Right renal pelvis (tissue), 4 donors: Measurements from ENCODE around the gene SRRM4. TPM values are rescaled to one million over a fixed set of nuclear protein-coding genes. Genes with fewer than 3 reads are reported as not detected.
A peak's percentile ranks its signal among the peaks of the same experiment; 100 is the strongest.

ENCODE experiments used
- DNase-seq, 4 donors: peaks; one replicate each; pipeline ENCODE4 v3.0.0-alpha.2; 2013; ENCODE audit warnings: low read depth in 4 of 4, low spot score in 3 of 4, missing footprints in 1 of 4
- polyA plus RNA-seq, 4 donors: library from polyadenylated mRNA; unstranded; fragments of 120-200 nt; gene quantifications; one replicate each; pipeline ENCODE4 v1.2.1, GENCODE V29; 2013; ENCODE audit not compliant: insufficient read length in 4 of 4

Gene SRRM4
- polyA plus RNA-seq, 4 donors = 0.03 to 0.17 (median 0.10) TPM; not detected in 1

DNA sequence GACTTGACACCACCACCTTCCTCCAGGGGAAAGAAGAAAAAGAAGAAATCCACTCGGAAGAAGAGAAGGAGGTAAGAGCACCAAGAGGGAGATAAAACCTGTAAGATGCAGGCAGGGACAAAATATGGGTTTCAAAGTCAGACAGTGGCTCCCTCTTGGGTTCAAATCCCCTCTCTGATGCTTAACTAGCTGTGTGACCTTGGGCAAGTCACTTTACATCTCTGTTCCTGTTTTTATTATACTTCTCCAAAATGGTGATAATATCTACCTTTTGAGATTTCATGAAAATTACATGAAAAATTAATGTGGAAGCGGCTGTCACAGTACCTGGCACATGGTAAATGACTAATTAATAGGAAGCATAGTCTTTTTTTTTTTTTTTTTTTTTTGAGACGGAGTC, 133.0 kb downstream of the SRRM4 start:
- DNase-seq = no peak

DNA sequence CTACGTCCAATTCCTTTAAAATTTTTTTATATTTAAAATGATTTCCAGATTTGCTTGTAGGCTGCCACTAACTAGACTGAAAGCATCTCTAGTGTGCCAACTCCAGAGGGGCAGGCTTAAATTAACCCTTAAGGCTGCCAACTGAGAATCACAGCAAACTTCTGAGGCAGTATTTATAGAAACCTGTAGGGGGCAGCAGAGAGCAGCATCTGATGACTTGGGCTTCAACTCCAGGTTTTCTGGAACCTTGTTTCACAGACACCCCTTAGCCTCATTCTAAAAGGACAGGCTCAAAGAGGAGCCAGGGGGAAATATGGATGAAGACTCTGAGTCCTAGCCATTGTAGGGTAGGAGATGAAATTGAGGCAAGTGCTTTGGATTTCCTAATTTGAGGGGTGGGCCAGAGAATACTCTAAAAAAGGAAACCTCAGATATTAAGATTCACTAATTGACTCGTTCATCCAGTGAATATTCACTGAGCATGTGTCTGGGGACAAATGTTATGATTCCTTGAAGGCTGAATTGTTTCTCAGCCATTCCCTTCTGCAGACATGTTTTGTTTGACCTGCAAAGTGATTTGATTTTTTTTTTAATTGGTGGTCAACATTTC, 134.1 kb downstream of the SRRM4 start:
- DNase-seq = peak; percentile 16 to 34 (median 26)

DNA sequence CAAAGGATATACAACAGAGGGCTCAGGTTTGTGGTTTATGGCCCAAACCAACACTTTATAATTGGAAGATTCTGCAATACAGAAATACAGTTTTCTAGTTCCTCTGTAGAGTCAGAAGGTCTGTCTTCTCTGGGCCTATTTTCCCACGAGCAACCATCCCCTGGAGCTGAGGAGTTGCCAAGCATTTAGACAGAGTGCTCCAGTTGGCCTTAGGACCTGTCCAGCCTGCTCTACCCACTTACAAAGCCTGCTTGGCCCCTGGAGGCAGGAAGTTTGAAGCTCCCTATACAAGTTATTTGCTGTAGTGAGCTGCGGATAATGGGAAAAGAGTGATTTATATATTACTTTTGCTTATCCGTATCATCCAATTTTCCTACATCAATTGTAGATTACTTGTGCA, 136.6 kb downstream of the SRRM4 start:
- no peak for DNase-seq

DNA sequence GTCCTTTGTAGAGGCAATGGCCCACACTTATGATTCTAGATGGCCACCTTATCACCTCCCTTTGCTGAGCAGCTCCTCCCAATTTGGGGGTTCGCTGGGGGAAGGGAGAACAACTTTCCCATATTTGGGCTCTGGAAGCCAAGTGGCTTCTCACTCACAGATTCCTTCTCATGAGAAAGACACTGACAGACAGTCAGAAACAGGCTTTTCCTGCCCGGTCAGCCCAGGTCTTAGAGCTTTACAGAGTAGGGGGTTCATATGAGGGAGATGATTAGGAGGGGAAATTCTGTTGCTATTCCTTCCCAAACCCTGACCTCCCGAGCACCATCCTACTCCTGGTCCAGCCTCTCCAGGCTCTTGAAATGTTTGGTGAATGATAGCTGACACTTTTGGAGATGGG, 137.3 kb downstream of the SRRM4 start:
- no peak for DNase-seq

DNA sequence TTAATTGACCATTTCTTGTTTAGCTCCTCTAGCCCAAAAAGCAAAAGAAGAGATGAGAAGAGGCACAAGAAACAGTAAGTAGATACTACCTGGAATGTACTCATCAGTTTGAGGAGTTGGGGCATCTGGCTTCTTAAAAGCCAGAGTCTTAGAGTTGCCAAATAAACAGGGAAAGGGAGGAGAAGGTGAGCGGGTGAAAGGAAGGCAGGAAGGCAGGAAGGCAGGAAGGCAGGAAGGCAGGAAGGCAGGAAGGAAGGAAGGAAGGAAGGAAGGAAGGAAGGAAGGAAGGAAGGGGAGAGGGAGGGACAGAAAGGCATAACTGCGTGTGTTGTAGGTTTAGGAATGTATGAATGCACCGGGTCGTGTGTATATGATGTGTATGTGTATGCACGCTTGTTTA, 140.7 kb downstream of the SRRM4 start:
- no peak for DNase-seq

DNA sequence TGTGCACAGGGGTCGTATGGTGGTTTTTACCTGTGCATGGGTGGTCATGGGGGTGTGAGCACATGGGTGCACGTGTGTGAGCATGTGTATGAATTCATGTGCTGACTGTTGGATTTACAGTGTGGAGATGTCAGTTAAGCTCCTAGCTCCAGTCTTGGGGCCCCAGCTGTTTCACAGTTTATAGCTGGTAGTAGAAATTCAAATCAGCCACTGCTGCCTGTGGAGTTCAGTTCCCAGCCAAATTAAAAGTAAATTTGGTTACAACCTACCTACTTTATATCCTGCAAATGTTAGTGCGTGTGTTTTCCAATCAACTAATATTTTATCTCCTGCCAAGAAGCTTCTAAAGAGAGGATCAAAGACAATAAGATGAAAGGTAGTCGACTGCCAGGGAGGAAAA, 141.4 kb downstream of the SRRM4 start:
- no peak for DNase-seq

DNA sequence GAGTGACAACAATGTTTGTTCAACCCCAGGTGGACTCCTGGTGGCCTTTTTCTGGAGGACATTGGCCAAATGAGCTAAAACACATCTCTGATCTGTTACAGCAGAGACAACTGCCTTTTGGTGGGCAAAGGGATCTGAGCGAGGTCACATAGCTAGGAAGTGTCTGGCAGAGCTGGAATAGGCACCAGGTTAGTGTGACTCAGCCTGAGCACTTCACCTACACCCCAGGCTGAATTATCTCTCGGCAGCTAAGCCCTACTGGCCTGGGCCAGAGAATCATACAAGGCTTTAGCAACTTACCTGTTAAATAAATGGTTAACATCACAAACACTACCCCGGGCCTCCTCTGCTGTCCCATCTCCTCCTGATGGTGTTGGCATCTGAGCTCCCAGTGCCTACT, 147.2 kb downstream of the SRRM4 start:
- no peak for DNase-seq

DNA sequence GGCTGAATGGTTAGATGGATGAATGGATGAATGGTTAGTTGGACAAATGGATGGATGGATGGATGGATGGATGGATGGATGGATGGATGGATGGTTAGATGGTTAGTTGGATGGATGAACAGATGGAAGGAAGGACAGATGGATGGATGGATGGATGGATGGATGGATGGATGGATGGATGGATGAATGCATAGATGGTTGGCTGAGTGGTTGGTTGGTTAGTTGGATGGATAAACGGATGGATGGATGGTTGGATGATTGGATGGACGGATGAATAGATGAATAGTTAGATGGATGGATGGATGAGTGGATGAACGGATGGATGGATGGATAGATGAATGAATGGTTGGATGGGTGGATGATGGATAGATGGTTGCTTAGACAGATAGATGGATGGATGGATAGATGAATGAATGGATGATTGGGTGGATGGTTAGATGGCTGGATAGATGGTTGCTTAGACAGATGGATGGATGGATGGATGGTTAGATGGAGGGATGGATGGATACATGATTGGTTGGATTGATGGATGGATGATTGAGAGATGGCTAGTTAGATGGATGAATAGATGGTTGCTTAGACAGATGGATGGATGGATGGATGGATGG, 148.6 kb downstream of the SRRM4 start:
- DNase-seq = no peak

DNA sequence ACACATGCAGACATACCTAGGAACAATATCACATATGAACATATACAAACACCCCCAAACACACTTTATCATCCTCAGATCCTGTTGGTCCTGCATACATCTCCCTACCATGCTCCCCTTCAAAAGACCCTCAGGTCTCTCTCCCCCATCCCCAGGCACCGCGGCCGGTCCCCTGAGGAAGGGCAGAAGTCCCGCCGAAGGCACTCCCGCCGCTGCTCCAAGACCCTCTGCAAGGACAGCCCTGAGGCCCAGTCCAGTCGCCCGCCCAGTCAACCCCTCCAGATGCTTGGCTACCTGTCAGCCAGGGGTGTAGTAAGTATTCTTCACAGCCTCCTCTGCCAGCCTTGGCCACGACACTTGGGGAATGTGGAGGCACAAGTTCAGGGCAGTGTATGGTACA, 149.2 kb downstream of the SRRM4 start:
- no peak for DNase-seq

DNA sequence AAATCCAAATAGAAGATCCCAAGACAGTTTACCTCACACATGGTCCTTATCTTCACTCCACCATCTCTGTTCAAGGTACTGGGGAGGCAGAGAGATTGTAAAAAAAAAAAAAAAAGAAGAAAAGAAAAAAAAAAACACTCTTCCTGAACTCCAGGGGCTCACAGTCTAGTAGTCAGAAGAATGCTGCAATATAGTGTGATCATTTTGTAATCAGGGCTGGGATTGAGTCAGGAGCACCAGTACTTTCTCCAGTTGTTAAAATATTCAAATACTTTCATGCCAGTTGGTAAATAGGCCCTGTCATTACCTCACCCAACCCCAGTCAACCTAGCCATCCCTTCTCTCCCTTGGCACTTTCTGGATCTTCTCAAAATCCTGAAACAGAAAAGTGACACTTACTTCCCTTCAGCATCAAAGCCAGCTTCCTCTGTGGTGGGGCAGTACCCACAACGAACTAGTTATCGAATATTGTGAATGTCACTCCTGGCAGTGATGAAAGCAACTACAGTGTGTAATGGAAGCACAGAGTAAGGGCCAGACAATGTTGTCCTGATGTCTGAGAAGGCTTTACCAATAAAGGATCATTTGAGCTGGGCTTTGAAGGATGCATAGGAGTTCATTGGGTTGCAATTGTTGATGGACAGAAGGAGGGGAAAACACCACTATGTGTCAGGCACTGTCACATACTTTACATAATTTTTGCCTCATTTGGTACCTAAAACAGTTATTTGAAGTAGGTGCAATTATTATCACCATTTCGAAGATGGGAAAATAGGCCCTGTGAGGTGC, 153.1 kb downstream of the SRRM4 start:
- no peak for DNase-seq

DNA sequence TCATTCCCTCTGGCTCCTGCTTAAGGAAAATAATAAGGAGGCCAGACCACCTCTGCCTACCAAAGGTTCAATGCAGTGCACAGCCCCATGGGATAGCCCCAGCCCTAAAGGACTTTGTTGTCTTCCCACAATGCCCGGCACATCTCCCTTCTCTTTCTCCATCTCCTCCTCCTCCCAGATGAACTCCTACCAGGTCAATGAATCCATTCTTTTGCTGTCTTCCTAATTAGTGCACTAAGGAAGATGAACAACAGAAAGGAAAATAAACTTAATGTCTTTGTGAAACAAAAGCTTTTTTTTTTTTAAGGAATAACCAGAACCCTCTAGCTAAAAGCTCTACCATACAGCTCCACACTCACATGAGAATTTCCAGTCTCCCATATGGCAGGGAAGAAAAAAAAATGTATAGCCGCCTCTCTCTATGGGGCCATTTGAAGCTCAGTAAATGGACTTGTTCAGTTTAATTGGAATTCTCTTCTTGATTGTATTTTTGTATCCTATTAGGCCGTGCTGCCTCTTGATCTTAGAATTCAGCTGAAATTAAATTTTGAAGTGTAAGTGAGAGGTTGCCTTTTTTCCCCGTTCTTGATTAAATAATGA, 155.6 kb downstream of the SRRM4 start:
- no peak for DNase-seq

DNA sequence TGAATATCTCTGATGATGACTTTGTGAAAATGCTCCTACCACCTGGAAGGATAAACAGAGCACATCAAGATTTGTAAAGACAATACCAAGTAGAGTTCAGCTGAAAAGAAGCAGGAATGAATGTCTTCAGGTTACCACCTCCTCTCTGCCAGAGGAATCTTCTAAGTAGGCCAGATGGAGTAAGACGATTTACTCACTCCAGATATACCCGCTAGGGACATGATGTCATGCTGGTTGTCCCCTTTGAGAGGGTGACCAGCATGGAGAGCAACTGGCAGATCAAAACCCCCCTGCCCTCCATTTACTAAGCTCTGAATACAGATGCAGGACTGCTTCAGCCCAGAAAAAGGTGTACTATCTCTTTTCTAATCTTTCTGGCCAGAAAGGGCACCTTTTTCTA, 158.1 kb downstream of the SRRM4 start:
- DNase-seq = no peak

DNA sequence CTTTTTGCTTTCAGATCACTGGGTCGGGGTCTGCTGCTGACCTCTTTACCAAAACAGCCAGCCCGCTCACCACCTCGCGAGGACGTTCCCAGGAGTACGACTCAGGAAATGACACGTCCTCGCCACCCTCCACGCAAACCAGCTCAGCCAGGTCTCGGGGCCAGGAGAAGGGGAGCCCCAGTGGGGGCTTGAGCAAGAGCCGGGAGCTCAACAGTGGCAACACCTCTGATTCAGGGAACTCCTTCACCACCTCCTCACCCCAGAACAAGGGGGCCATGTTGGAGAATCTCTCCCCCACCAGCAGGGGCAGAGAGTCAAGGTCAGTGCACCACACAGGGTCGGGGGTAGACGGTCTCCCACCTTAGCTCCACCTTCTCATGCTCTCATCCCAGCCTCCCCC, 164.0 kb downstream of the SRRM4 start:
- DNase-seq = no peak

DNA sequence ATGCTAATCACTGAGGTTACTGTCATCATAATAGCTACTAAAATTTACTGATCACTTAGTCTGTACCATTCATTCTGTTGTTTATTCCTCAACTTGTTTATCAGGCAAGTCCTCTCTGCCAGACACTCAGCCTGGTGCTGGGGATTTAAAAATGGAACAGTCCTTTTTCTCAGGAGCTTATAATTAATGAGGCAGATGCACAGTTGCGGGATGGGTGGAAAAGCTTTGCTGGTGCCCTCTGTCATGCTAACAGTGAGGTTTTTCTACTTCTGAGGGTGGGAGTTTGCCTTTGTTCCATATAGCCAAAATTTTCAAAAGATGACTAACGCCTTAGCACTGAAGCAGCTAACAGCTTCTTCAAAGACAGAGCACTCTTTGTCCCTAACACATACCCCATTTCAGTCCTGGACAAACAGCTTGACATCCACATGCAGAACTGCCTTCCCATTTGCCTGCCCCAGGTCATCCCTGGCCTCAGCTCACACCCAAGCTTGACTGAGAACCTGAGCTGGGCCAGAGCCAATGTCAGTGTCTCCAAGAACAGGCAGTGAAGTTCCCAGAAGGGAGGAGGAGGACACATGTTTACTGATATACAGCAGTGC, 166.6 kb downstream of the SRRM4 start:
- no peak for DNase-seq

DNA sequence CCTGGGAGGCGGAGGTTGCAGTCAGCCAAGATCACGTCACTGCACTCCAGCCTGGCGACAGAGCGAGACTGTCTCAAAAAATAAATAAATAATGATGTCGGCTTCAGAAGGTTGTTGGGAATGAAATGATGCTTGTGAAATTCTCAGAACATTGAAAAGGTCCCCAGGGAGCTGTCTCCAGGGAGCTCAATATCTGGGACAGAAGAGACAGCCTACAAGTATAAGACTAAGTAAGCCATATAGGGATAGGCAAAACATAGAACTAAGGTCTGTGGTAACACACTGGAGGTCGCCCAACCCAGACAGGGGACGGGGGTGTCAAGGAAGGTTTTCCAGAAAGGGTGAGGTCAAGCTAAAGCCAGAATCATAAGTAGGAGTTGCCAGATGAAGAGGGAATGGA, 167.9 kb downstream of the SRRM4 start:
- no peak for DNase-seq

DNA sequence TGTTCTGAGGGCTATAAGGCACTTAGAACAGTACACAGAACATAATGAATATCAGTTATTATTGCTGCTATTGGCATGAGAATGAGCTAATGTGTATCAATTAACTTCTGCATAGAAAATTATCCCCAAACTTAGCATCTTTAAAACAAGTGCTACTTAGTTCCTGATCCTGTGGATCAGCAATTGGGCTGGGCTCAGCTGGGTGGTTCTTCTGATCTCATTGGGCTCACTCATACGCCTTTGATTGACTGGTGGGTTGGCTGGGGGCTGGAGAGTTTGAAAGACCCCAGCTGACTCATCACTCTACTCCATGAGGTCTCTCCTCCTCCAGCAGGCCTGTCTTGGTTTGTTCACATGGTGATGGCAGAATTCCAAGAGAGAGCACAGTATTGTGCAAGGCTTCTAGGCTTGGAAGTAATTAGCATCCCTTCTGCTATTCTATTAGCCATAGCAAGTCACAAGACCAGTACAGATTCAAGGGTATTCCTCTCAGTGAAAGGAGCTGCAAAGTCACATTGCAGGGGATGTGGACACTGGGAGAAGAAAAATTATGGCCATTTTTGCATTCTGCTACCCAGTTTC, 170.2 kb downstream of the SRRM4 start:
- no peak for DNase-seq

DNA sequence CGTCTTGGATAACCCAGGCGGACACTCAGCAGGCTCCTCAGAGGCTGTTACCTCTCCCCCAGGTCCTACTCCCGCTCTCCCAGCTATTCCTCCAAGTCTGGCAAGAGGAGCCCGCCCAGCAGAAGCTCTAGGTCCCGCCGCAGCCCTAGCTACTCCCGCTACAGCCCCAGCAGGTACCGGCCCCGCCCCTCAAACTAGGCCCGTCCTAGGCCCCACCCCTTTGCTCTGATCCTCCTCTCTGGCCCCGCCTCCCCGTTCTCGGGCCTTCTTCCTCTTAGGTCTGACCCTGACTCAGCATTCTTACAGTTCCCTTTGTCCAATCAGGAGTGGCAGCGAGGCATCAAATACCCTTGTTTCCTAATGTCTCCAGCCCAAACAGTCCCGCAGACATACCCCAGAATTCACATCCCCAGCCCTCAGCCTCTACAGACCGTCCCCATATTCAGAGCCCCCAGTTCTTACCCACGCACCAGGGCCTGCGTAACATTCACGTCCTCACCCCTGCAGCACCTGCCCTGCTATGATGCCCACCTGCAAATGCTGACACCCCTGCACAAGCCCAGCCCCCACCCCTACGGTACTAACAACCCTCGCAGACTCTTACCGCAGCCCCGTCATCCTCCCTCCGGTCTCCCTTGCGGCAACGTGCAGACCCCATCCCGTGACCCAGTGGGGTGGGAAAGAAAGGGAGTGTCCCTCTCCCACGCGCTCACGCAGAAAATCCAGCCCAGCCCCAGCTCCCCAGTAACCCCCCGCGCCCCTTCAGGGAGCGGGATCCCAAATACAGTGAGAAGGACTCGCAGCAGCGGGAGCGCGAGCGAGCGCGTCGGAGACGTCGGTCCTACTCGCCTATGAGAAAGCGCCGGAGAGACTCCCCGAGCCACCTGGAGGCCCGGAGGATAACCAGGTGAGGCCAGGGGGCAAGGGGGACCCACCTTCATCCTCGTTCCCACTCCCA, 172.4 kb downstream of the SRRM4 start:
- peak in 3 of 4 donors; percentile 13 to 22 (median 21) for DNase-seq

DNA sequence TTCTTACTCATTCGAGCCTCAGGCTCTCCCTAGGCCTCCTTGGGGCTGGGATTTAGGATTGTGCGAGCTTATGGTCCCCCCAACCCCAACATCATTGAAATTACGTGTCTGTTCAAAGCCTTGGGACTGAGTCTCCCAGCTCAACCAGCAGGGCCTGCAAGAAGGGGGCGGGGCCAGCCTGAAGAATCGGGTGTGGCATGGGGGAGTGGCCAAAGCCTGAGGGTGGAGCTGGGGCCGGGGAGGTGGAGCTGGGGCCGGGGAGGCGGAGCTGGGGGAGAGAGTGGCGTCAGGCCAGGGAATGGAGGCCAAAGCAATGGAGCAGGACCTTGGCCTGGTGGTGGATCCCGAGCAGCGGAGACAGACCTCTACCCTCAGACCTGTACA, 173.1 kb downstream of the SRRM4 start:
- DNase-seq = no peak

DNA sequence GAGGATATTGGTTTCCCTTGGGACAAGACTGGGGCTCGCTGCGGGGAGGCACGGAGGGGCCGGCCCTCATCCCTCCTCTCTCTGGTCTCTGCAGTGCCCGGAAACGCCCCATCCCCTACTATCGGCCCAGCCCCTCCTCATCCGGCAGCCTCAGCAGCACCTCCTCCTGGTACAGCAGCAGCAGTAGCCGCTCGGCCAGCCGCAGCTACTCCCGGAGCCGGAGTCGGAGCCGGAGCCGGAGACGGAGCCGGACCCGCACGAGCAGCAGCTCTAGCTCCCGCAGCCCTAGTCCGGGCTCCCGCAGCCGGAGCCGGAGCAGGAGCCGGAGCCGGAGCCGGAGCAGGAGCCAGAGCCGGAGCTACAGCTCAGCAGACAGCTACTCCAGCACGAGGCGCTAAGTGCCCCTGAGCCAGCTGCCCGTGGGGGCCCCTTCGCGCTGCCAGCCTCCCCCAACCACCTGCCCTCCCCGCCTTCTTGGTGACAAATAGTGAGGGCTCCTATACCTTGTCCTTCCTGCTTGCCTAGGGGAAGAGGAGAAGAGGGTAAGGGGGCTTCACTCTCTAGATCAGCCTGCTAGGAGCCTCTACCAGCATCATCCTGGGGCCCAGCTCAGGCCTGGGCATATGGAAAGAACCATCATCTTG, 175.2 kb downstream of the SRRM4 start:
- no peak for DNase-seq
